PC-3 (cell line): ENCODE data around the gene AGBL3.

ENCODE experiments used
- EZH2 ChIP-seq: fragments of 300-600 bp; sonication (generic); IDR thresholded peaks from one replicate; pipeline ENCODE4 v1.6.1; 2017; ENCODE audit warnings: antibody characterized with exemption, mild to moderate bottlenecking, low read length; ENCODE audit not compliant: unreplicated experiment
- TF ChIP-seq, protein P1 (sequence below): fragments of 300-600 bp; sonication (generic); conservative IDR thresholded peaks from 2 replicates; pipeline ENCODE4 v1.5.1; 2017; ENCODE audit warnings: antibody characterized with exemption, low read depth, mild to moderate bottlenecking, low read length

DNA sequence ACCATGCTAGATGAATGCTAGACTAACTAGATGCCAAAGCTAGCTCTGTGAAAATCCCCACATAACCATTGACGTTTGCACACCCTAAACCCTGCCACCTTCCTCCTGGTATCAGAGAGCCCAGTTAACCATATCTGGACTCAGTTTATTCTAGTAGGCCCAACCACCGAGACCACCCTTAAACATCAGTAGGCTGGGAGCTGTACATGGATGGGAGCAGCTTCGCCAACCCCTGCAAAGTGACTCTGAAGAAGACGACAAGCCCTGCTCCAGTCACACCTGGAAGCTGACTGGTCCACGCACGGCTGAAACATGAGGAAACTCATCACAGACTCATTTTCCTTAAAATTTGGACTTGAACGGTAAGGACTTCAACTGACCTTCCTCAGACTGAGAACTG is 188.6 kb downstream of the AGBL3 start:
- TF ChIP-seq, protein P1, sequence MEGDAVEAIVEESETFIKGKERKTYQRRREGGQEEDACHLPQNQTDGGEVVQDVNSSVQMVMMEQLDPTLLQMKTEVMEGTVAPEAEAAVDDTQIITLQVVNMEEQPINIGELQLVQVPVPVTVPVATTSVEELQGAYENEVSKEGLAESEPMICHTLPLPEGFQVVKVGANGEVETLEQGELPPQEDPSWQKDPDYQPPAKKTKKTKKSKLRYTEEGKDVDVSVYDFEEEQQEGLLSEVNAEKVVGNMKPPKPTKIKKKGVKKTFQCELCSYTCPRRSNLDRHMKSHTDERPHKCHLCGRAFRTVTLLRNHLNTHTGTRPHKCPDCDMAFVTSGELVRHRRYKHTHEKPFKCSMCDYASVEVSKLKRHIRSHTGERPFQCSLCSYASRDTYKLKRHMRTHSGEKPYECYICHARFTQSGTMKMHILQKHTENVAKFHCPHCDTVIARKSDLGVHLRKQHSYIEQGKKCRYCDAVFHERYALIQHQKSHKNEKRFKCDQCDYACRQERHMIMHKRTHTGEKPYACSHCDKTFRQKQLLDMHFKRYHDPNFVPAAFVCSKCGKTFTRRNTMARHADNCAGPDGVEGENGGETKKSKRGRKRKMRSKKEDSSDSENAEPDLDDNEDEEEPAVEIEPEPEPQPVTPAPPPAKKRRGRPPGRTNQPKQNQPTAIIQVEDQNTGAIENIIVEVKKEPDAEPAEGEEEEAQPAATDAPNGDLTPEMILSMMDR, result no peak
- no peak for TF ChIP-seq EZH2
